ENCODE results near the gene PDK1.

Gene PDK1

GRCh38 chr2:172554352-172555271, 1.3 kb upstream of the PDK1 start:
- peak overlapping the region in 1 of 2 experiments; percentile 92; a peak in 2 of 4 replicates for H3K4me3 ChIP-seq (ENCODE audit: low read depth in 1 of 2, low read length in 2 of 2)
- H3K4me2 ChIP-seq (ENCODE audit: insufficient read depth, low read length): peak overlapping the region; percentile 75
- no peak for ATAC-seq (ENCODE audit: insufficient read depth, low read depth)
- H3K9me3 ChIP-seq (ENCODE audit: insufficient read depth, low read length, severe bottlenecking): no peaks in the 10 kb centered on the region
- H3K79me2 ChIP-seq (ENCODE audit: insufficient read depth, low read length): peaks cover 35% of the 10 kb centered on the region
- peaks cover 41% of the 10 kb centered on the region for H3K4me1 ChIP-seq (ENCODE audit: insufficient read depth, low read length)
- H3K9ac ChIP-seq (ENCODE audit: low read depth, low read length): no peak overlapping the region
- peaks cover 10% of the 10 kb centered on the region for H3K36me3 ChIP-seq (ENCODE audit: insufficient read depth, low read length)
- no peak overlapping the region for H3K27ac ChIP-seq (ENCODE audit: low read length)
- no peak for DNase-seq
- H4K20me1 ChIP-seq (ENCODE audit: insufficient read depth, low read length): no peaks in the 10 kb centered on the region
- H3K27me3 ChIP-seq (ENCODE audit: insufficient read depth, low read length, poor library complexity): no peaks in the 10 kb centered on the region
- no peak overlapping the region for H2AFZ ChIP-seq (ENCODE audit: low read depth, low read length)
- TF ChIP-seq CTCF (IDR thresholded peaks at IDR 0.05; ENCODE audit: borderline replicate concordance, extremely low read depth, low read length, poor library complexity, severe bottlenecking): no peak

GRCh38 chr2:172555272-172555521, 693 bp upstream of the PDK1 start:
- no peak for TF ChIP-seq CTCF (IDR thresholded peaks at IDR 0.05; ENCODE audit: borderline replicate concordance, extremely low read depth, low read length, poor library complexity, severe bottlenecking)
- TF ChIP-seq EZH2 (IDR thresholded peaks at IDR 0.05; ENCODE audit: borderline replicate concordance, low read depth, low read length, severe bottlenecking): no peak
- peak overlapping the region; percentile 70; the same call in 1 of the 2 replicates for H3K27ac ChIP-seq (ENCODE audit: low read length)

GRCh38 chr2:172556284-172557033, 569 bp downstream of the PDK1 start:
- DNase-seq: peak; percentile 71
- H3K4me2 ChIP-seq (ENCODE audit: insufficient read depth, low read length): peak overlapping the region; percentile 75
- peaks cover 26% of the 10 kb centered on the region for H3K36me3 ChIP-seq (ENCODE audit: insufficient read depth, low read length)
- H3K79me2 ChIP-seq (ENCODE audit: insufficient read depth, low read length): peaks cover 54% of the 10 kb centered on the region
- peak overlapping the region; percentile 75 for H3K27ac ChIP-seq (ENCODE audit: low read length)
- peak overlapping the region; percentile 84 to 92 for H3K4me3 ChIP-seq (ENCODE audit: low read depth in 1 of 2, low read length in 2 of 2)
- peak overlapping the region; percentile 77 for H3K9ac ChIP-seq (ENCODE audit: low read depth, low read length)
- H2AFZ ChIP-seq (ENCODE audit: low read depth, low read length): peak overlapping the region; percentile 89
- no peaks in the 10 kb centered on the region for H3K9me3 ChIP-seq (ENCODE audit: insufficient read depth, low read length, severe bottlenecking)
- peaks cover 44% of the 10 kb centered on the region for H3K4me1 ChIP-seq (ENCODE audit: insufficient read depth, low read length)
- no peaks in the 10 kb centered on the region for H3K27me3 ChIP-seq (ENCODE audit: insufficient read depth, low read length, poor library complexity)
- 0 out of 2 replicates have a peak, but pooled peaks cover 2% of the 10 kb centered on the region for H4K20me1 ChIP-seq (ENCODE audit: insufficient read depth, low read length)
- TF ChIP-seq CTCF (IDR thresholded peaks at IDR 0.05; ENCODE audit: borderline replicate concordance, extremely low read depth, low read length, poor library complexity, severe bottlenecking) (no peak), EZH2 (IDR thresholded peaks at IDR 0.05; ENCODE audit: borderline replicate concordance, low read depth, low read length, severe bottlenecking) (no peak)
- ATAC-seq (ENCODE audit: insufficient read depth, low read depth): peak; percentile 67

More at GRCh38 chr2:172555272-172555521, 693 bp upstream of the PDK1 start:
- peak overlapping the region; percentile 77 for H3K9ac ChIP-seq (ENCODE audit: low read depth, low read length)
- peak overlapping the region; percentile 75 for H3K4me2 ChIP-seq (ENCODE audit: insufficient read depth, low read length)
- no peaks in the 10 kb centered on the region for H3K9me3 ChIP-seq (ENCODE audit: insufficient read depth, low read length, severe bottlenecking)
- DNase-seq (no peak), ATAC-seq (ENCODE audit: insufficient read depth, low read depth) (no peak)
- H3K4me3 ChIP-seq (ENCODE audit: low read depth in 1 of 2, low read length in 2 of 2): peak overlapping the region; percentile 26 to 92; a peak in 3 of 4 replicates
- H3K4me1 ChIP-seq (ENCODE audit: insufficient read depth, low read length): peaks cover 42% of the 10 kb centered on the region
- H3K36me3 ChIP-seq (ENCODE audit: insufficient read depth, low read length): peaks cover 15% of the 10 kb centered on the region
- no peaks in the 10 kb centered on the region for H4K20me1 ChIP-seq (ENCODE audit: insufficient read depth, low read length)
- peak overlapping the region; percentile 95 for H2AFZ ChIP-seq (ENCODE audit: low read depth, low read length)
- H3K27me3 ChIP-seq (ENCODE audit: insufficient read depth, low read length, poor library complexity): no peaks in the 10 kb centered on the region
- peaks cover 41% of the 10 kb centered on the region for H3K79me2 ChIP-seq (ENCODE audit: insufficient read depth, low read length)
